ENCODE results near the gene NDUFAF8.

DNA sequence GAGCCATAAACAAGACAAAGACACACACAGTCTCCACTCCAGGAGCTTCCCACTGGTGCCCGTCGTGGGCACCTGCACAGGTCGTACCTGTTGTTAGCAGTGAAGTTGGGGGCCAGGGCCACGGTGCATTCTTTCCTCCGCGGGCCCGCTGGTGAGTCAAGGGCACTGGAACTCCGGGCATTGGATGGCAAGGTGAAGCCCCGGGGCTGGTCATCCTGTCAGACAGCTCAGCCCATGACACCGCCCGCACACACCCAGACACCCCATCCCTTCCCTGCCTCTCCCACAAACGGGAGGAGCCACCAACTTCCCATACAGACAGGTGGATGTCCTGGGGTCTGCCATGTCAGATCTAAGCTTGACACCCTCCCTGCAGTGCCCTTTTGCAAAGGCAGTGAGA, 32.5 kb upstream of the NDUFAF8 start:
- TF ChIP-seq, protein P1, sequence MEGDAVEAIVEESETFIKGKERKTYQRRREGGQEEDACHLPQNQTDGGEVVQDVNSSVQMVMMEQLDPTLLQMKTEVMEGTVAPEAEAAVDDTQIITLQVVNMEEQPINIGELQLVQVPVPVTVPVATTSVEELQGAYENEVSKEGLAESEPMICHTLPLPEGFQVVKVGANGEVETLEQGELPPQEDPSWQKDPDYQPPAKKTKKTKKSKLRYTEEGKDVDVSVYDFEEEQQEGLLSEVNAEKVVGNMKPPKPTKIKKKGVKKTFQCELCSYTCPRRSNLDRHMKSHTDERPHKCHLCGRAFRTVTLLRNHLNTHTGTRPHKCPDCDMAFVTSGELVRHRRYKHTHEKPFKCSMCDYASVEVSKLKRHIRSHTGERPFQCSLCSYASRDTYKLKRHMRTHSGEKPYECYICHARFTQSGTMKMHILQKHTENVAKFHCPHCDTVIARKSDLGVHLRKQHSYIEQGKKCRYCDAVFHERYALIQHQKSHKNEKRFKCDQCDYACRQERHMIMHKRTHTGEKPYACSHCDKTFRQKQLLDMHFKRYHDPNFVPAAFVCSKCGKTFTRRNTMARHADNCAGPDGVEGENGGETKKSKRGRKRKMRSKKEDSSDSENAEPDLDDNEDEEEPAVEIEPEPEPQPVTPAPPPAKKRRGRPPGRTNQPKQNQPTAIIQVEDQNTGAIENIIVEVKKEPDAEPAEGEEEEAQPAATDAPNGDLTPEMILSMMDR (IDR thresholded peaks at IDR 0.05): no peak
- TF ChIP-seq POLR2A (IDR thresholded peaks at IDR 0.05): no peak
